NT2/D1 (cell line): ENCODE data around the gene KCNG2.

Experiments used
- SUZ12 ChIP-seq: IDR thresholded peaks from 2 replicates; pipeline ENCODE4 v1.6.1; 2011; ENCODE audit not compliant: insufficient read length, insufficient read depth; ENCODE audit errors: extremely low read depth
- YY1 ChIP-seq: IDR thresholded peaks from 2 replicates; pipeline ENCODE4 v1.6.1; 2011; ENCODE audit not compliant: insufficient read length, insufficient read depth
- ZNF274 ChIP-seq: IDR thresholded peaks from 2 replicates; pipeline ENCODE4 v1.6.1; 2011; ENCODE audit warnings: mild to moderate bottlenecking, low read depth, low read length

GRCh38 chr18:79902640-79903039 is 104.9 kb downstream of the KCNG2 start:
- no peak for TF ChIP-seq YY1
- TF ChIP-seq SUZ12: no peak
- TF ChIP-seq ZNF274: no peak
